GM18526 (cell line): ENCODE results near the gene SSRP1.

Experiments used
- POLR2A ChIP-seq: IDR thresholded peaks from 3 replicates; pipeline ENCODE4 v1.6.1; 2011; ENCODE audit not compliant: insufficient read length; ENCODE audit errors: extremely low read depth

Gene SSRP1

DNA sequence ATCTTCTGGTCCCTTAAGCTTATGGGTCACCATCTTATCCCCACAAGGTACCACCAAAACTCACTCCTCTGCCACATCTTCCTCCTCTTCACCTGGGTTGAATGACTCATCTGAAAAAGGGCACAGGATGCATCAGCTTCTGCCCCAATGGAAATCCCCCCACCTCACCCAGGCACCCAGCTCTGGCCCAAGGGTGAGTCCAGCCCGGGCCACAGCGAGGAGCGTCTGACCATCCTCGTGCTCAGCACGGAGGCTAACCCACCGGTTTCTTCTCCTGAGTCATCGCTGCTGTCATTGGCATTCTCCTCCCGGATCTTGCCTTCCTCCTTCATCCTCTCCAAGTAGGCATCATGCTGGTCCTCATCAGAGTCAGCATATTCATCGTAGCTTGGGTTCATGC, 5.7 kb downstream of the SSRP1 start:
- no peak for TF ChIP-seq POLR2A

DNA sequence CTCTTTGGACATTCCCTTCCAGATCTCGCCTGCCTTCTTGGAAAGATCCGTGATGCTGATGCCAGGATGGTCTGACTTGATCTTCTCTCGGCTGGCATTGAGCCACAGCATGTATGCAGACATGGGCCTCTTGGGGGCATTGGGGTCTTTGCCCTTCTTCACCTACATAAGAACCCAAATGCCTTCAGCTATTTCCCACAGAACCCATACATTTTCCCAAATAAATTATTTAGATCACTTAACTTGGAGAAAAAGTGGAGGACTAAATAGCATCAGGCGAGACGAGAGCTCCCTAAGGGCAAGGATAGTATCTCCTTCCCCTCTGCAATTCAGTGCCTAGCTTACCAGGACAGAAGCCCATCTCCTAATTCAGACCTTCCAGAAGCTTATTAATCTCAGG, 8.0 kb downstream of the SSRP1 start:
- no peak for TF ChIP-seq POLR2A

DNA sequence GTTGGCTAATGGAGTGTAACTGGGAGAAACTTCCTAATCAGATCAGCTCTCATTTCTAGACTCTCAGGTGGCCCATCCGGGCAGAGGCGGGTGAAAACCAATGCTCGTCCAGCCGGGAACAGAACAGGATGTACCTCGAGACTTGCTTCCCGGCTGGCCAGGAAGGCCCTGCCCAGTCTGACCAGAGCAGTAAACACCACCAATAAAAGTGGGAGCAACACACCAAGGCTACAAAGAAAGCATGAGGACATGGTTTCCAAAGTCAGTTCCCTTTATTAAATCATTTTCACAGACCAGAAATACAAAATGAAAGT, 10.0 kb downstream of the SSRP1 start:
- no peak for TF ChIP-seq POLR2A

DNA sequence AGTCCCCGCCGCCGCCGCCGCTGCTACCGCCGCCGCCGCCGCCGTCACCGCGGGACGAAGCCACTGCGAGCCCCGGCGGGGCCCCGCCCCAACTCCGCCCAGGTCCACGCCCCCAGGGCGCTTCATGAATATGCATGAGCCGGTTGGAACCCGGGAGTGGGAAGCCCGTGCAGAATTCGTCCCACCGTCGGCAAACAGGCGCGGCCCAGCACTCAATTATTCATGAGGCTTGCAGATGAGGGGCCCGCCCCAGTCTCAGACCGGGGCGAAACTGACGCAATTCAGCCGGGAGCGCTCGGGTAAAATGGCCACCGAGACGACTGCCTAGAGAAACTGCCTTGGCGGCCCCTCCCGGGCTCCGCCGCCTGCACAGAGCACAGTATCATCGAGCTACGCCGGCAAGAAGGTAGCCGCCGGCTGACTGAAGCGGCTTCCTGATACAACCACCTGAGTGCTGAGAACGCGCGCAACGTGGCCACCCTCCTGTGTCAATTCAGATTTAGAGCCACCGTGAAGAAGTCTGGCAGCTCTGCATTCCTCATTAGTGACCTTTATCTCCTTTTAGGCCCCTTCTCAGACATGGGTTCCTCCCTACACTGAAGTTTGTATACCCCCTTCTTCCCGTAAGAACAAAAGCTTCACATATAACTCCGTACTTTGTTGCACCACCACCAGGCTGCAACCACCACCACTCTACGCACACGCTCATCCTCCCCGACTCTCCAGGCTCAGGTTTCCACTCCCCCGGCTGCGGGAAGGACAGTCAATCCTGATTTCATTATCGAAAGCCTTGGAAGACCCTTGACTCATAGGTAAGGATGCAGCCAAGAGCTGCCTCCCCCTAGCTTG, 10.6 kb downstream of the SSRP1 start, which contains the start of gene TNKS1BP1:
TSS of gene TNKS1BP1 (minus strand) at position 67 of the 849 bp plus-strand sequence. CDS start 3,067 bp downstream, outside the sequence.
- peak; percentile 73 for TF ChIP-seq POLR2A

DNA sequence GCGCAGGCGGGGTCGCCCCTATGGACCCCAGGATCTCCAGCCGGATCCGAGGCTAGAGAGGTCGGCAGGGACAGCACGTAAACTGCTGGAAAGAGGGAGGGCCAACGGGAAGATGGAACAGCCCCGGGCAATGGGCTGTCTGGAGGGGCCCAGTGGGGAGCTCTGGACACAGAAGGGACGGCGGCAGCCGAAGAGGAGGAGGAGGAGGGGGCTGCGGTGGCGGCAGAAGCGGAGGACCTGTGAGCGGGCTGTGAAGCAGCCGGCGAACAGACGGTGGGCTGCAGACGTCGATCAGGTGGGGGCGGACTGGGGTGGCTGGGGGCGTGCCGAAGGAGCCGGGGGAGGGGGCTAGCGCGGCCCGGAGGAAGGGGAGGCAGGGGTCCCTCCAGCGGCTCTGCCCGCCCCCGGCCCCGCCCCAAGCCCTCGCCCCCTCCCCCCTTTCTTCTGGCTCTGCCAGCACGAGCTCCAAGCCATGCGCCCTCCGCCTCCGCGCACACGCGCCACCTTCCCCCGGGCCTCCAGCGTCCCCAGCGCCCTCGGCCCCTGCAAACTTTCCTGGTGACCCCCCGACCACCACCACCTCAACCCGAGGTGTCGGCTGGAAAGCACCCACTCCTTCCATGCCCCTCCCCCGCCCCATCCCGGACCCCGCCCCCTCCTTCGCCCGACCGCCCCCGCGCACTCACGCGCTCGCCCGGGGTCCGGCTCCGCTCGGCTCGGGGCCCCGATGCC, 11.4 kb downstream of the SSRP1 start:
- TF ChIP-seq POLR2A, result no peak

DNA sequence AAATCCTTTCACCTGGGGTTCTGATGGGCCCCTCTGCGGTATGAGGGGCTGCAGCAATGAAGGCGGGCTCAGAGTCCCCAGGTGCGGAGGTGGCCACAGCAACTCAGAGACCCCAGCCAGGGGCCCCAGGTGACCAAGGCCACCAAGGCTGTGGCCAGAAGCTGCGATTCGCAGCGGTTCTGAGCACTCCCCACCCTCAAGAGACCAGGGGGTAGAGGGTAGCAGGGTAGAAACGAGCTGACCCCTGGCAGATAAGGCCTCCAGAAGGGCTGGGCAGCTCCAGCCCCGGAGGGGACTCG, 11.9 kb downstream of the SSRP1 start:
- no peak for TF ChIP-seq POLR2A

GRCh38 chr11:57323167-57323854, 12.4 kb downstream of the SSRP1 start:
- no peak for TF ChIP-seq POLR2A

DNA sequence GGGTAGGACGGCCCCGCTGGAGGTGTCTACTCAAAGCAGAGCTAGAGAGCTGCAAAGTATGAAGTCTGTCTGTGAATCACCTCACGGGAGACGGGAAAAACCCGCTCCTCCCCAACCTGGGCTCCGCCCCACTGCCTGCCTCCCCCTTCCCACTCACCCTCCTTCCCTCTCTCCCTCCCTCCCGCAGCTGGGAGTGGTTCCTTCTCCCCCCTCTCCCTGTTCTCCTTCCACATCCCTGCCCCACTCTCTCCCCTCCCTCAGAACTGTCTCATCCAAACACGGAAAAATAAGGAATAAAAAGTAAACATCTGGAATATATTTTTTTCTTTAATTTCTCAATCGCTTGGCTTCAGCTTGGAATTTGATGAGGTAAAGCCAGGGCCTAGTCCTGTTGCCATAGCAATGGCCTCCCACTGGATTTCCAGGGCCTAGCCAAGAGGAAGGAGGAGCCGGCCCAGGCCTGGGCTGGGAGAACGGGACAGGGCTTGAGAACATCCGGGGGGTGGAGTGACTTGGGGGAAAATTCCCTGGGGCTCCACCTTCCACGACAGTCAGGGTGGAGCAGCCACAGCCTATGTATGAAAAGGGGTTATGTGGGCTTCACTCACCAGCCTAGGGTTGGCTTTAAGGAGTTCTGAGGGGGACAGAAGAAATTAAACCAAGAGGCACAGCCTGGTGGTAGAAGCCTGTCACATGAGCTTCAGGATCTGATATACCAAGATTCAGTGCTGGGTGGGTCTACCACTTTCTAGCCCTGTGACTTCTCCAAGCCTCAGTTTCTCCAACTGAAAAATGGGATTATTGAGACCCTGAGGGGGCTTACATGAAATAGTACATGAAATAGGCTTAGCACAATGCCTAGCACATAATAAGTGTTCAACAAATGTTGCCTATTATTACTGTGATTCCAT, 13.2 kb downstream of the SSRP1 start:
- no peak for TF ChIP-seq POLR2A

DNA sequence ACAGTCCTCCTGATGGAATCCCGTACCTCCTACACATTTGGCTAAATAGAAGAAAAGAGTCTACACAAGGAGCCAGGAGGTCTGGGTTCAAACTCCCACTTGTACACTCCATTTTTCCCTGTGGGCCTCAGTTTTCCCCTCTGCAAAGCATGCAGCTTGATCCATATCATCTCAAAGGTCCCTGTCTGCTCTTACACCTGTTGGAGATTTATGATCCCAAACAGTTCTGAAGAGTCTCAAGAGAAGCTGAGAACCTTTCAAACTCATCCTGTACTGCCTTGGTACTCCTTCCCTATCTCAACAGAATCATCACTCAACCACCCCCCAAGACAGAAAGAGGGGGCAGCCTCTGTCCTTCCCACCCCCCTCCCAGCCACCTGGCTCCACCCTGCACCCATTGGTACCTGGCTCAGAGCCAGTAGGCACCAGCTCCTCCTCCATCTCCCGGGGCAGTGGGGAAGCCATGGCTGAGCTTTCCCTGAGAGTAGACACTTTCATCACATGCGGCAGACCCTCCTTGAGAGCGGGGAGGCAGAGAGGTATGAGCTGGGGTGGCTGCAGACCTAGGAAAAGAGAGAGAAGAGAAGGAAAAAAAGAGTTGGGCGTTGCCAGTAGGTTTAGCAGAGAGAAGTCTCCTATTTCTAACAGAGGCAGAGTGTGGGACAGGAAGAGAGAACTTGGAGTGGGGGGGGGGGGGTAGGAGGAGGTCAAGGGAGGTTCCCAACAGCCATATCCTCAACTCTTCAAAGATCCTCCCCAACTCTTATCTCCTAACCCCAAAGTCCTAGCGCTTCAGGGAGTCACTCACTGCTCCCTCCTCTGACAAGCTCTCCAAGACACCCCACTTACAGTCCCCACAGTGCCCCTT, 14.1 kb downstream of the SSRP1 start:
- no peak for TF ChIP-seq POLR2A

GRCh38 chr11:57320719-57321387, 14.8 kb downstream of the SSRP1 start:
- TF ChIP-seq POLR2A, result no peak

DNA sequence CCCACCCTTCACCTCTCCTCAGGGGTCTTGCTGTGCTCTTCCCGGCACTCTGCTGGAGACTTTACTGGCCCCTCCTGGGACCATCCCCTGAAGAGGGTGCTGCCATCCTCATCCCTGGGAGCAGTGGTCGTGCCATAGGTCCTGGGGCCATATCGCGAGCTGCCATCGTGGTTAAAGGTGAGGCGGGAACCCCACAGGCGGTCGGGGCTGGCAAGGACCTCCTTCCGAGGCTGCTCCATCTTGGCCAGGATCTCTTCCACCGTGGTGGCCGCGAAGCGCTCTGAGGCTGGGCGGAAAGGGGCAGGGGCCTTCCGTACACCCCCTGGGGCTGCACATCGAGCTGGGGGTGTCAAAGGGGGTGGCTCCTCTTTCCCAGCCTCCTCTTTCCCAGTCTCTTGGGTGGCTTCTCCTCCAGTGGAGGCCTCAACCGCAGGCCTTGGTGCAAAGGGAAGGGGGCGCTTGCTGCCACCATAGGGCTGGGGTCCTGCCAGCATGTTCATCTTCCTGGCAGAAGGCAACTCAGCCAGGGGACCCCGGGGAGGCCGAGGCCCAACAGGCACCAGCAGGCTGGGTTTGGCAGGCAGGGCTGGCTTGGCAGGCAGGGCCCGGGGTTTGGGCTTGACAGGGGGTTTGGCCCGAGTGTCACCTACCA, 15.5 kb downstream of the SSRP1 start:
- no peak for TF ChIP-seq POLR2A

GRCh38 chr11:57318178-57318577, 17.5 kb downstream of the SSRP1 start:
- TF ChIP-seq POLR2A, result no peak

GRCh38 chr11:57316017-57316416, 19.7 kb downstream of the SSRP1 start:
- no peak for TF ChIP-seq POLR2A
